Nephron progenitor cell (in vitro differentiated cells): Measurements from ENCODE around the gene CAMTA1.
A peak's percentile ranks its signal among the peaks of the same experiment; 100 is the strongest.

ENCODE experiments used
- DNase-seq: peaks from one replicate; pipeline ENCODE4 v3.0.0; 2021
- H3K27ac Mint-ChIP-seq: 2 replicates; pipeline ENCODE4 v1.8.0; 2021; ENCODE audit warnings: mild to moderate bottlenecking, moderate library complexity, mixed read lengths
- H3K27me3 Mint-ChIP-seq: 2 replicates; pipeline ENCODE4 v1.8.0; 2021; ENCODE audit warnings: mild to moderate bottlenecking, low read depth, mixed read lengths; ENCODE audit not compliant: poor library complexity
- H3K36me3 Mint-ChIP-seq: 2 replicates; pipeline ENCODE4 v1.8.0; 2021; ENCODE audit warnings: low read depth, mixed read lengths
- H3K4me1 Mint-ChIP-seq: 2 replicates; pipeline ENCODE4 v1.8.0; 2021; ENCODE audit warnings: mixed read lengths
- H3K4me3 Mint-ChIP-seq: 2 replicates; pipeline ENCODE4 v1.8.0; 2021; ENCODE audit warnings: mild to moderate bottlenecking, moderate library complexity, mixed read lengths
- H3K9me3 Mint-ChIP-seq: 2 replicates; pipeline ENCODE4 v1.8.0; 2021; ENCODE audit warnings: mild to moderate bottlenecking, moderate library complexity, mixed read lengths
- CTCF ChIP-seq: fragments of 200-600 bp; sonication (generic); IDR thresholded peaks from 2 replicates; pipeline ENCODE4 v1.5.0; 2021; ENCODE audit warnings: antibody characterized with exemption

CAMTA1 gene

GRCh38 chr1:7557301-7557891 lies 772.1 kb downstream of the CAMTA1 start:
- Mint-ChIP-seq H3K36me3 (peaks cover 5% of the 10 kb centered on the region), H3K27me3 (peaks cover 26% of the 10 kb centered on the region), H3K4me3 (no peak overlapping the region), H3K9me3 (peaks cover 19% of the 10 kb centered on the region), H3K4me1 (peaks cover 71% of the 10 kb centered on the region), H3K27ac (no peak overlapping the region)
- TF ChIP-seq CTCF: no peak
- no peak for DNase-seq

- TF ChIP-seq CTCF: no peak
- Mint-ChIP-seq H3K4me3 (no peak overlapping the region), H3K36me3 (peaks cover 2% of the 10 kb centered on the region), H3K9me3 (peaks cover 15% of the 10 kb centered on the region), H3K27me3 (peaks cover 23% of the 10 kb centered on the region), H3K4me1 (peaks cover 64% of the 10 kb centered on the region), H3K27ac (no peak overlapping the region)
- peak; percentile 29 for DNase-seq
Measured at GRCh38 chr1:7558041-7558461, 772.8 kb downstream of the CAMTA1 start.

GRCh38 chr1:7558481-7558880 lies 773.2 kb downstream of the CAMTA1 start:
- no peak for TF ChIP-seq CTCF
- Mint-ChIP-seq H3K36me3 (no peaks in the 10 kb centered on the region), H3K27me3 (peaks cover 24% of the 10 kb centered on the region), H3K4me1 (peaks cover 60% of the 10 kb centered on the region), H3K27ac (no peak overlapping the region), H3K4me3 (no peak overlapping the region), H3K9me3 (peaks cover 12% of the 10 kb centered on the region)
- no peak for DNase-seq

- no peak overlapping the region for H3K4me3 Mint-ChIP-seq
- peak overlapping the region; percentile 45 for H3K27ac Mint-ChIP-seq
- no peak for DNase-seq
- no peaks in the 10 kb centered on the region for H3K36me3 Mint-ChIP-seq
- TF ChIP-seq CTCF: no peak
- H3K4me1 Mint-ChIP-seq: peaks cover 53% of the 10 kb centered on the region
- peaks cover 18% of the 10 kb centered on the region for H3K27me3 Mint-ChIP-seq
- peaks cover 6% of the 10 kb centered on the region for H3K9me3 Mint-ChIP-seq
Measured at GRCh38 chr1:7558921-7559869, 773.9 kb downstream of the CAMTA1 start.

GRCh38 chr1:7560128-7560527 lies 774.9 kb downstream of the CAMTA1 start:
- DNase-seq: no peak
- H3K9me3 Mint-ChIP-seq: no peaks in the 10 kb centered on the region
- H3K27me3 Mint-ChIP-seq: peaks cover 14% of the 10 kb centered on the region
- H3K27ac Mint-ChIP-seq: no peak overlapping the region
- H3K4me3 Mint-ChIP-seq: no peak overlapping the region
- H3K36me3 Mint-ChIP-seq: no peaks in the 10 kb centered on the region
- H3K4me1 Mint-ChIP-seq: peaks cover 44% of the 10 kb centered on the region
- TF ChIP-seq CTCF: no peak
